Trophoblast cell (in vitro differentiated cells and primary cell): Measurements from ENCODE around the gene C18orf63.

Source experiments
- DNase-seq, 2 donors: peaks; one replicate each; pipeline ENCODE4 v3.0.0-alpha.2; 2016
- H2AFZ ChIP-seq: 2 replicates; pipeline ENCODE4 v1.6.1; 2013; ENCODE audit warnings: low read length, moderate library complexity, mild to moderate bottlenecking; ENCODE audit not compliant: insufficient read depth, poor library complexity
- H2AK5ac ChIP-seq: 2 replicates; pipeline ENCODE4 v1.6.1; 2013; ENCODE audit warnings: mild to moderate bottlenecking, low read length
- H2BK120ac ChIP-seq: 2 replicates; pipeline ENCODE4 v1.6.1; 2013; ENCODE audit warnings: low read length, mild to moderate bottlenecking, moderate library complexity; ENCODE audit not compliant: insufficient read depth, poor library complexity
- H2BK12ac ChIP-seq: 2 replicates; pipeline ENCODE4 v1.6.1; 2013; ENCODE audit warnings: mild to moderate bottlenecking, low read length, moderate library complexity
- H2BK5ac ChIP-seq: 2 replicates; pipeline ENCODE4 v1.6.1; 2013; ENCODE audit warnings: low read length, low read depth, moderate library complexity, mild to moderate bottlenecking; ENCODE audit not compliant: poor library complexity
- H3K14ac ChIP-seq: 2 replicates; pipeline ENCODE4 v1.6.1; 2013; ENCODE audit warnings: mild to moderate bottlenecking, low read length
- H3K18ac ChIP-seq: 2 replicates; pipeline ENCODE4 v1.6.1; 2013; ENCODE audit warnings: mild to moderate bottlenecking, low read length
- H3K23ac ChIP-seq: 2 replicates; pipeline ENCODE4 v1.6.1; 2013; ENCODE audit warnings: low read length
- H3K27ac ChIP-seq: 2 replicates; pipeline ENCODE4 v1.5.1; 2013; ENCODE audit warnings: low read depth, mild to moderate bottlenecking, inconsistent platforms, low read length, moderate library complexity
- H3K27me3 ChIP-seq: 2 replicates; pipeline ENCODE4 v1.6.1; 2013; ENCODE audit warnings: inconsistent platforms, mild to moderate bottlenecking, low read length, moderate library complexity; ENCODE audit not compliant: insufficient read depth
- H3K36me3 ChIP-seq, 2 experiments: 1 replicate in 1 of 2; 2 replicates in 1 of 2; pipeline ENCODE4 v1.6.1; 2013; ENCODE audit warnings: low read length in 2 of 2, mild to moderate bottlenecking in 2 of 2, moderate library complexity in 1 of 2; ENCODE audit not compliant: insufficient read depth in 2 of 2, control insufficient read depth in 1 of 2
- H3K4ac ChIP-seq: 2 replicates; pipeline ENCODE4 v1.6.1; 2013; ENCODE audit warnings: low read depth, mild to moderate bottlenecking, low read length, moderate library complexity
- H3K4me1 ChIP-seq, 2 experiments: 1 replicate in 1 of 2; 2 replicates in 1 of 2; pipeline ENCODE4 v1.6.1; 2013; ENCODE audit warnings: low read length in 2 of 2, mild to moderate bottlenecking in 2 of 2, moderate library complexity in 1 of 2; ENCODE audit not compliant: insufficient read depth in 2 of 2, control insufficient read depth in 1 of 2
- H3K4me2 ChIP-seq: 2 replicates; pipeline ENCODE4 v1.6.1; 2013; ENCODE audit warnings: inconsistent platforms, mild to moderate bottlenecking, low read length, moderate library complexity
- H3K4me3 ChIP-seq: 2 replicates; pipeline ENCODE4 v1.5.1; 2013; ENCODE audit warnings: mild to moderate bottlenecking, low read depth, low read length, inconsistent platforms
- H3K79me1 ChIP-seq: one replicate; pipeline ENCODE4 v1.6.1; 2013; ENCODE audit warnings: low read length
- H3K79me2 ChIP-seq: 2 replicates; pipeline ENCODE4 v1.6.1; 2013; ENCODE audit warnings: low read length, mild to moderate bottlenecking; ENCODE audit not compliant: control insufficient read depth, insufficient read depth, poor library complexity
- H3K9ac ChIP-seq: 2 replicates; pipeline ENCODE4 v1.6.1; 2013; ENCODE audit warnings: mild to moderate bottlenecking, low read length
- H3K9me3 ChIP-seq: 2 replicates; pipeline ENCODE4 v1.6.1; 2013; ENCODE audit warnings: low read depth, mild to moderate bottlenecking, control low read depth, inconsistent platforms, low read length; ENCODE audit not compliant: insufficient read depth
- H4K12ac ChIP-seq: 2 replicates; pipeline ENCODE4 v1.6.1; 2013; ENCODE audit warnings: low read depth, mild to moderate bottlenecking, low read length, moderate library complexity
- H4K8ac ChIP-seq: 2 replicates; pipeline ENCODE4 v1.6.1; 2013; ENCODE audit warnings: low read depth, mild to moderate bottlenecking, low read length, moderate library complexity
- H4K91ac ChIP-seq: one replicate; pipeline ENCODE4 v1.6.1; 2013; ENCODE audit warnings: low read depth, mild to moderate bottlenecking, low read length, moderate library complexity
- WGBS: extraction: QIAGEN DNeasy Blood & Tissue Kit; methylation state at CpG from one replicate; pipeline ENCODE4 v1.1.7; 2013; ENCODE audit warnings: missing lambda C conversion rate; ENCODE audit not compliant: insufficient read length, insufficient coverage; ENCODE audit errors: extremely low coverage; 5-methylcytosine and 5-hydroxymethylcytosine counted together

C18orf63 gene

DNA sequence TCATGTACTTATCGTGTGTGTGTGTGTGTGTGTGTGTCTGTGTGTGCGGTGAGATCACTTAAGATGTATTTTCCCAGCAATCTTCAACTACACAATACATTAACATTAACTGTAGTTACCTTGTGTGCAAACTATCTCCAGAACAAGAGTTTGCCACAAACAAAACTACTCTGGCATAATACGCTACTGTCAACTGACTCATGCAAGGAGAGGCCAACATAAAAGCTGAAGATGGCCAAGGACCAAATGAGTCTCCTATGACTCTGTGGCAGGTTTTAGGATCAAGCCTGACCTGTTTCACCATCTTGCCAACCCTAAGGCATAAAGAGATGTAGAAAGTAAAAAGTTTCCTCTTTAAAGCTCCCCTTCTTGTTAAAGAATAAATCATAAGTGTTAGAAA lies 44.0 kb upstream of the C18orf63 start:
- peaks cover 8% of the 10 kb centered on the region in 2 experiments for H3K4me1 ChIP-seq
- no peak overlapping the region for H2BK120ac ChIP-seq
- H3K27ac ChIP-seq, result no peak overlapping the region
- H4K91ac ChIP-seq, result no peak overlapping the region
- no peaks in the 10 kb centered on the region for H3K27me3 ChIP-seq
- H3K9me3 ChIP-seq, result no peaks in the 10 kb centered on the region
- H2BK12ac ChIP-seq, result no peak overlapping the region
- H3K14ac ChIP-seq, result no peak overlapping the region
- no peak overlapping the region for H2BK5ac ChIP-seq
- H3K18ac ChIP-seq, result no peak overlapping the region
- H3K9ac ChIP-seq, result no peak overlapping the region
- H3K4me2 ChIP-seq, result no peak overlapping the region
- H3K36me3 ChIP-seq, result no peaks in the 10 kb centered on the region
- no peaks in the 10 kb centered on the region for H3K79me1 ChIP-seq
- no peak for DNase-seq
- no peak overlapping the region for H2AFZ ChIP-seq
- no peak overlapping the region for H3K4me3 ChIP-seq
- no peak overlapping the region for H2AK5ac ChIP-seq
- no CpG with 5 or more reads among the region's 3 CpGs for WGBS
- no peak overlapping the region for H3K4ac ChIP-seq
- H3K23ac ChIP-seq, result no peak overlapping the region
- H4K8ac ChIP-seq, result no peak overlapping the region
- H3K79me2 ChIP-seq, result no peaks in the 10 kb centered on the region
- H4K12ac ChIP-seq, result no peak overlapping the region

DNA sequence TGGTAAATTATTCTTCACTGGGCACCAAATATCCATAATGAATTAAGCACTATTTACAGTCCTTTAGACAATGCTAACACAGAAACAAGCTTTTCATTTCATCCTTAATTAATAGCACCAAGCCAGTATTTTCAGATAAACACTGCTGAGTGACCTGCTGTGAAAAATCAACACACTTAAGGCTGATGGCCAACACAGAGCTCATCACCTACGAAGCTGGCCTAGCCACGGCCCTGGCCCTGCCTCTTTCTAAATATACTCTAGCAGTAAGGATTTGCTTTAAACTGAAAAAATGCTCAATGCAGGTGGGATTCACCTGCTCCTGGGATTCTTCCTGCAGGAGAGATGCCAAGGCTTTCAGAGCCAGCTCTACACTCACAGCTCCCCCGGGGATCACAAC lies 42.2 kb upstream of the C18orf63 start:
- Histone ChIP-seq H2BK12ac (no peak overlapping the region), H2BK5ac (no peak overlapping the region), H3K9me3 (peaks cover 2% of the 10 kb centered on the region), H4K8ac (no peak overlapping the region), H3K4me3 (no peak overlapping the region), H3K18ac (no peak overlapping the region), H3K36me3 (no peaks in the 10 kb centered on the region), H2BK120ac (no peak overlapping the region), H3K4me2 (no peak overlapping the region), H3K23ac (no peak overlapping the region), H3K9ac (no peak overlapping the region), H2AK5ac (no peak overlapping the region), H3K79me2 (no peaks in the 10 kb centered on the region), H3K4me1 (peaks cover 8% of the 10 kb centered on the region in 2 experiments), H4K91ac (no peak overlapping the region), H3K4ac (no peak overlapping the region), H4K12ac (no peak overlapping the region), H3K79me1 (no peaks in the 10 kb centered on the region), H2AFZ (no peak overlapping the region), H3K27ac (no peak overlapping the region), H3K27me3 (no peaks in the 10 kb centered on the region), H3K14ac (no peak overlapping the region)
- no peak for DNase-seq
- no CpG with 5 or more reads among the region's 3 CpGs for WGBS

- Histone ChIP-seq H3K79me1 (no peaks in the 10 kb centered on the region), H3K9ac (no peak overlapping the region), H2BK5ac (no peak overlapping the region), H4K8ac (no peak overlapping the region), H2BK12ac (no peak overlapping the region), H2BK120ac (no peak overlapping the region), H3K27me3 (no peaks in the 10 kb centered on the region), H3K14ac (no peak overlapping the region), H3K9me3 (peaks cover 2% of the 10 kb centered on the region), H3K23ac (no peak overlapping the region), H3K36me3 (no peaks in the 10 kb centered on the region), H2AK5ac (no peak overlapping the region), H3K4me3 (no peak overlapping the region), H2AFZ (no peak overlapping the region), H3K27ac (no peak overlapping the region), H3K18ac (no peak overlapping the region), H4K12ac (no peak overlapping the region), H4K91ac (no peak overlapping the region), H3K4me1 (peaks cover under 1% of the 10 kb centered on the region in 2 experiments), H3K4ac (no peak overlapping the region), H3K4me2 (no peak overlapping the region), H3K79me2 (no peaks in the 10 kb centered on the region)
- no peak for DNase-seq
- no CpG with 5 or more reads among the region's 4 CpGs for WGBS
Observed at GRCh38 chr18:74274700-74275099, 40.9 kb upstream of the C18orf63 start.

DNA sequence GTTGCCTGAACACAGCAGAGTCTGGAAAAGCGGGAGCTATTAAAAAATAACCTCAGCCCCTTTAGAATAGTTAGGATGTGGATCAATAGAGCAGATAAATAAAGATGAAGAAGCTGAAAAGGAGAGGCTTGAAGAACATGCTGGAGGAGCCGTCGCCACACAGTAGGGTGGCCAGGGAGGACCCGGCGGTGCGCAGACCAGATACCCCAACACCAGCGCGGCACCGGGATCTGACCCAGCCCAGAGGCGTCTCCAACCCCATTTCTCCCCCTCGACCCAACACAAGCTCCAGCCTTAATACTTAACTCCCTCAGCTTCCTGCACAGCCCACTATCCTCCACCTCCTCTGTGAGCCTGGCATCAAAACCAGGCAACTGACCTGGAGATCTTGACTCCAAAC lies 39.9 kb upstream of the C18orf63 start:
- Histone ChIP-seq H3K79me2 (no peaks in the 10 kb centered on the region), H2AFZ (no peak overlapping the region), H3K4me1 (no peaks in the 10 kb centered on the region), H3K23ac (no peak overlapping the region), H3K4ac (no peak overlapping the region), H3K9me3 (peaks cover 2% of the 10 kb centered on the region), H3K9ac (no peak overlapping the region), H2BK12ac (no peak overlapping the region), H2BK120ac (no peak overlapping the region), H3K27me3 (no peaks in the 10 kb centered on the region), H4K12ac (no peak overlapping the region), H3K36me3 (no peaks in the 10 kb centered on the region), H3K14ac (no peak overlapping the region), H3K27ac (no peak overlapping the region), H3K18ac (no peak overlapping the region), H2AK5ac (no peak overlapping the region), H2BK5ac (no peak overlapping the region), H3K79me1 (no peaks in the 10 kb centered on the region), H4K91ac (no peak overlapping the region), H3K4me3 (no peak overlapping the region), H3K4me2 (no peak overlapping the region), H4K8ac (no peak overlapping the region)
- WGBS, result no CpG with 5 or more reads among the region's 11 CpGs
- DNase-seq, result no peak
